GM23248 (cell line): ENCODE data around the gene FCRLB. TPM values are rescaled to one million over a fixed set of nuclear protein-coding genes. Genes with fewer than 3 reads are reported as not detected.

Source experiments
- DNase-seq: peaks from one replicate; pipeline ENCODE4 v3.0.0-alpha.2; 2015
- H2AFZ ChIP-seq: fragments of 200-600 bp; sonication (generic); 2 replicates; pipeline ENCODE4 v1.6.1; 2016; ENCODE audit warnings: antibody characterized with exemption
- H3F3A ChIP-seq: fragments of 200-600 bp; sonication (generic); 2 replicates; pipeline ENCODE4 v1.6.1; 2016; ENCODE audit warnings: mild to moderate bottlenecking, antibody characterized with exemption, mixed run types; ENCODE audit not compliant: insufficient read depth
- H3K27ac ChIP-seq: fragments of 200-600 bp; sonication (generic); 2 replicates; pipeline ENCODE4 v1.5.1; 2016; ENCODE audit warnings: mild to moderate bottlenecking
- H3K27me3 ChIP-seq: fragments of 200-600 bp; sonication (generic); replicated peaks from 2 replicates; pipeline ENCODE4 v1.6.1; 2016; ENCODE audit warnings: mild to moderate bottlenecking; ENCODE audit not compliant: insufficient read depth
- H3K36me3 ChIP-seq: fragments of 200-600 bp; sonication (generic); 2 replicates; pipeline ENCODE4 v1.6.1; 2016; ENCODE audit warnings: low read depth, mild to moderate bottlenecking
- H3K4me1 ChIP-seq: fragments of 200-600 bp; sonication (generic); 2 replicates; pipeline ENCODE4 v1.6.1; 2016; ENCODE audit warnings: mild to moderate bottlenecking; ENCODE audit not compliant: insufficient read depth
- H3K4me2 ChIP-seq: fragments of 200-600 bp; sonication (generic); one replicate; pipeline ENCODE4 v1.6.1; 2016; ENCODE audit warnings: mild to moderate bottlenecking; ENCODE audit not compliant: unreplicated experiment
- H3K4me3 ChIP-seq: fragments of 200-600 bp; sonication (generic); 2 replicates; pipeline ENCODE4 v1.5.1; 2016; ENCODE audit warnings: mild to moderate bottlenecking
- H3K79me2 ChIP-seq: fragments of 200-600 bp; sonication (generic); 2 replicates; pipeline ENCODE4 v1.6.1; 2016; ENCODE audit warnings: mild to moderate bottlenecking; ENCODE audit not compliant: insufficient read depth
- H3K9ac ChIP-seq: fragments of 200-600 bp; sonication (generic); 2 replicates; pipeline ENCODE4 v1.6.1; 2016; ENCODE audit warnings: mild to moderate bottlenecking
- H3K9me2 ChIP-seq: fragments of 200-600 bp; sonication (generic); 2 replicates; pipeline ENCODE4 v1.6.1; 2016; ENCODE audit warnings: mixed run types, mild to moderate bottlenecking, moderate library complexity; ENCODE audit not compliant: insufficient read depth
- H3K9me3 ChIP-seq: fragments of 200-600 bp; sonication (generic); one replicate; pipeline ENCODE4 v1.6.1; 2017; ENCODE audit warnings: low read depth
- H4K20me1 ChIP-seq: fragments of 200-600 bp; sonication (generic); 2 replicates; pipeline ENCODE4 v1.6.0; 2016; ENCODE audit not compliant: insufficient read depth
- EZH2 ChIP-seq: fragments of 200-600 bp; sonication (generic); IDR thresholded peaks from 2 replicates; pipeline ENCODE4 v1.6.1; 2018; ENCODE audit warnings: antibody characterized with exemption, mild to moderate bottlenecking; ENCODE audit not compliant: insufficient read depth, poor library complexity, severe bottlenecking
- EZH2phosphoT487 ChIP-seq: fragments of 200-600 bp; sonication (generic); IDR thresholded peaks from 2 replicates; pipeline ENCODE4 v1.6.1; 2018; ENCODE audit warnings: antibody characterized with exemption, moderate library complexity, mild to moderate bottlenecking, low read depth; ENCODE audit not compliant: insufficient read depth
- WGBS, 2 experiments: methylation state at CpG; one replicate each; pipeline ENCODE4 v1.1.6; 2015 to 2017; ENCODE audit warnings: low lambda C conversion rate in 2 of 2, low coverage in 1 of 2; ENCODE audit errors: missing lambda C conversion rate in 2 of 2; 5-methylcytosine and 5-hydroxymethylcytosine counted together
- in situ Hi-C: fragments of 300-500 bp; cut with MboI; formaldehyde crosslinking; loops from 2 replicates; pipeline ENCODE4 v1.15.0; 2020
- polyA plus RNA-seq: library from polyadenylated mRNA; unstranded; fragments of >200 nt; fragmentation: Nextera tagmentation; extraction: Ambion mirVana; gene quantifications from 2 replicates; pipeline ENCODE4 v1.2.1, GENCODE V29; 2016
- small RNA-seq: library from RNA; depleted of rRNA; stranded (forward); fragments of <200 nt; gene quantifications from one replicate; pipeline ENCODE3, GENCODE V24; 2014; ENCODE audit warnings: low read depth, low replicate concordance
- total RNA-seq: library from RNA; depleted of rRNA; stranded (reverse); fragments of >200 nt; shearing (Covaris generic); gene quantifications from 2 replicates; pipeline ENCODE4 v1.2.3, GENCODE V29; 2014; rRNA removed

FCRLB gene
- total and polyA plus RNA-seq, 2 experiments from 2014 or later, result 9.4 to 14.5 TPM

GRCh38 chr1:161777261-161777660, 55.9 kb downstream of the FCRLB start:
- no peaks in the 10 kb centered on the region for H3K27me3 ChIP-seq
- no peaks in the 10 kb centered on the region for H3K9me3 ChIP-seq
- DNase-seq, result no peak
- H3K27ac ChIP-seq, result no peak overlapping the region
- in situ Hi-C loops, result no loop called here
- H3K9ac ChIP-seq, result no peak overlapping the region
- H3K4me1 ChIP-seq, result peaks cover 25% of the 10 kb centered on the region
- H3F3A ChIP-seq, result no peaks in the 10 kb centered on the region
- TF ChIP-seq EZH2phosphoT487, result no peak
- no peak for TF ChIP-seq EZH2
- no peaks in the 10 kb centered on the region for H3K9me2 ChIP-seq
- no peaks in the 10 kb centered on the region for H3K36me3 ChIP-seq
- WGBS, 2 experiments, result 98% methylated on average over 2 of the region's 2 CpGs
- H3K4me2 ChIP-seq, result no peak overlapping the region
- peaks cover 69% of the 10 kb centered on the region for H3K79me2 ChIP-seq
- no peak overlapping the region for H2AFZ ChIP-seq
- H4K20me1 ChIP-seq, result no peaks in the 10 kb centered on the region
- H3K4me3 ChIP-seq, result no peak overlapping the region

Small RNA genes lying within 50 kb of the gene (small RNA-seq; reads per million reads assigned to genes)
- not detected for gene RF00019
- gene RN7SL466P, result not detected

Other genes with a start within 250 kb of the FCRLB start
- gene FCGR2A, start 216.1 kb upstream of the FCRLB start, total RNA-seq, result not detected in 2 replicates
- gene FCGR2A, start 216.1 kb upstream of the FCRLB start, polyA plus RNA-seq, result not detected in 2 replicates
- not detected in 2 replicates for gene HSPA6, start 197.0 kb upstream of the FCRLB start, total RNA-seq
- gene HSPA6, start 197.0 kb upstream of the FCRLB start, polyA plus RNA-seq, result 0.13 and 0.23 TPM in 2 replicates
- gene FCGR3A, start 171.7 kb upstream of the FCRLB start, total RNA-seq, result not detected in 2 replicates
- not detected in 2 replicates for gene FCGR3A, start 171.7 kb upstream of the FCRLB start, polyA plus RNA-seq
- gene FCGR3B, start 90.4 kb upstream of the FCRLB start, total RNA-seq, result not detected in 2 replicates
- gene FCGR3B, start 90.4 kb upstream of the FCRLB start, polyA plus RNA-seq, result not detected in 2 replicates
- not detected in 2 replicates for gene FCGR2B, start 58.4 kb upstream of the FCRLB start, total RNA-seq
- 0.18 TPM in 1 of 2 replicates, not detected in the other for gene FCGR2B, start 58.4 kb upstream of the FCRLB start, polyA plus RNA-seq
- 7.5 and 8.4 TPM in 2 replicates for gene FCRLA, start 14.3 kb upstream of the FCRLB start, total RNA-seq
- gene FCRLA, start 14.3 kb upstream of the FCRLB start, polyA plus RNA-seq, result 5.3 and 6.8 TPM in 2 replicates
- 27.4 and 34.2 TPM in 2 replicates for gene DUSP12, start 28.2 kb downstream of the FCRLB start, total RNA-seq
- gene DUSP12, start 28.2 kb downstream of the FCRLB start, polyA plus RNA-seq, result 29.9 and 34.9 TPM in 2 replicates
- 19.8 and 21.4 TPM in 2 replicates for gene ATF6, start 44.8 kb downstream of the FCRLB start, total RNA-seq
- 14.8 TPM in 2 replicates for gene ATF6, start 44.8 kb downstream of the FCRLB start, polyA plus RNA-seq